NB4 (cell line): ENCODE results near the gene EDEM3.

Source experiments
- DNase-seq: peaks from one replicate; pipeline ENCODE4 v3.0.0; 2010; ENCODE audit warnings: low read depth
- H3K4me3 ChIP-seq: one replicate; pipeline ENCODE4 v1.5.1; 2011; ENCODE audit warnings: mild to moderate bottlenecking, low read depth, low read length, moderate library complexity
- MYC ChIP-seq: IDR thresholded peaks from 2 replicates; pipeline ENCODE4 v1.6.1; 2011; ENCODE audit warnings: low read depth, low read length
- POLR2A ChIP-seq: IDR thresholded peaks from 2 replicates; pipeline ENCODE4 v1.6.1; 2011; ENCODE audit warnings: mild to moderate bottlenecking; ENCODE audit not compliant: insufficient read length; ENCODE audit errors: extremely low read depth
- TF ChIP-seq, protein P1 (sequence below): IDR thresholded peaks from one replicate; pipeline ENCODE4 v1.5.1; 2012; ENCODE audit warnings: low read depth, low read length
- TF ChIP-seq, protein P2 (sequence below): IDR thresholded peaks from 2 replicates; pipeline ENCODE4 v1.6.1; 2011; ENCODE audit warnings: low read depth, low read length

Gene EDEM3

DNA sequence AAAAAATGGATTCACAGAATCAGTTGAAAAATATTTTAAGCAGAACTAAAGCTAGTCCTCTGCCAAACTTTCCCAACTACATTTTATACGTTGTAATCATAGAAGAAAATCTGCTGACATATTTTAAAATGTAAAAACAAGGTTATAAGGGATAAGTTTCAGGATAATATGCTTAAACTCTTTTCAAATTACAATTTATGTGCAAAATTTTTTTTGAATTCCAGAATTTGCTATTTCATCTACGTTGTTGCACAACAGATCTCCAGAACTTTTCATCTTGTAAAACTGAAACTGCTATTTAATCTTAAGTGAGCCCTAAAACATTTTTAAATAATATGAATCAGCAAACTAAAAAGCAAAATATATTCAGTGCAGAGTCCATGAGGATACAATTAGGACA, 5.9 kb downstream of the EDEM3 start:
- TF ChIP-seq MYC = no peak
- TF ChIP-seq, protein P1, sequence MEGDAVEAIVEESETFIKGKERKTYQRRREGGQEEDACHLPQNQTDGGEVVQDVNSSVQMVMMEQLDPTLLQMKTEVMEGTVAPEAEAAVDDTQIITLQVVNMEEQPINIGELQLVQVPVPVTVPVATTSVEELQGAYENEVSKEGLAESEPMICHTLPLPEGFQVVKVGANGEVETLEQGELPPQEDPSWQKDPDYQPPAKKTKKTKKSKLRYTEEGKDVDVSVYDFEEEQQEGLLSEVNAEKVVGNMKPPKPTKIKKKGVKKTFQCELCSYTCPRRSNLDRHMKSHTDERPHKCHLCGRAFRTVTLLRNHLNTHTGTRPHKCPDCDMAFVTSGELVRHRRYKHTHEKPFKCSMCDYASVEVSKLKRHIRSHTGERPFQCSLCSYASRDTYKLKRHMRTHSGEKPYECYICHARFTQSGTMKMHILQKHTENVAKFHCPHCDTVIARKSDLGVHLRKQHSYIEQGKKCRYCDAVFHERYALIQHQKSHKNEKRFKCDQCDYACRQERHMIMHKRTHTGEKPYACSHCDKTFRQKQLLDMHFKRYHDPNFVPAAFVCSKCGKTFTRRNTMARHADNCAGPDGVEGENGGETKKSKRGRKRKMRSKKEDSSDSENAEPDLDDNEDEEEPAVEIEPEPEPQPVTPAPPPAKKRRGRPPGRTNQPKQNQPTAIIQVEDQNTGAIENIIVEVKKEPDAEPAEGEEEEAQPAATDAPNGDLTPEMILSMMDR = no peak
- TF ChIP-seq, protein P2, sequence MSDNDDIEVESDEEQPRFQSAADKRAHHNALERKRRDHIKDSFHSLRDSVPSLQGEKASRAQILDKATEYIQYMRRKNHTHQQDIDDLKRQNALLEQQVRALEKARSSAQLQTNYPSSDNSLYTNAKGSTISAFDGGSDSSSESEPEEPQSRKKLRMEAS = no peak
- no peak overlapping the region for H3K4me3 ChIP-seq
- DNase-seq = no peak

DNA sequence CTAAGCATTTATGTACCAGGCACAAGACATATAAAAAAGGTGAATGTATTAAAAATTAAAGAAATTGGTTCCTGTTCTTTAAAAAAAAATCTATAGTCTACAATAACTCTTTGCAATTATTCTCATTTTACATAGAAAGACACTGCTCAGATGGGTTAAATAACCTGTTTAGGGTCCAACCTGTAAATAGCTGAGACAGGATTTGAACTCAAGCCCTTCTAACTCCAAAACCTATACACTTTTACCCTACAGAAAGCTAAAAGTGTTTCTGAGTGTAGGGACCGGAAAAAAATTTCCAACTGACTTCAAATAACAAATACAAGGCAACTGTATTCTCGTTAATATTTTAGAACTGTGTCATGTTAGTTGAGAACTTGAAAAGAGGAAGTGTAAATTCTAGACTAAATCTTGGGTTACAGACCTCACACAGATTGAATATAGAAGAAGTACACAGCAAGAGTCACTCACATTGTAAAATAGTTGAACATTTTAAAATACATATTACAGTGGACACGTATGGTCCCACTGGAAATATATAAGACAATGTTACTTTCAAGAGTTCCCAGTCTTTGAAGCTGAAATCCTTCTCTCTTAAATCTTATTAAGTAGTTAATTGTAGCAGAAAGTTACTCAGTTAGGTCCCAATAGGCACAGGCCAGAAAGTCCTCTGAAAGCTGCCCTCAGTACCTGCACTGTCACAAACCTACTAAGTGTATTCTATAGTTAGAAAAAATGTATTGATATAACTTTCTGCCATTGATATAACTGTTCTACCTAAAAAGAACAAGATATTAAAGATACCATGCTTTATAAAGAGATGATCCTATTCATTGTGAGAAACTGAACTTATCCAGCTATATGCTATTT, 7.3 kb downstream of the EDEM3 start:
- TF ChIP-seq, protein P1 = no peak
- no peak for TF ChIP-seq MYC
- TF ChIP-seq, protein P2 = no peak
- no peak for TF ChIP-seq POLR2A
- H3K4me3 ChIP-seq = no peak overlapping the region
- DNase-seq = peak; percentile 52

DNA sequence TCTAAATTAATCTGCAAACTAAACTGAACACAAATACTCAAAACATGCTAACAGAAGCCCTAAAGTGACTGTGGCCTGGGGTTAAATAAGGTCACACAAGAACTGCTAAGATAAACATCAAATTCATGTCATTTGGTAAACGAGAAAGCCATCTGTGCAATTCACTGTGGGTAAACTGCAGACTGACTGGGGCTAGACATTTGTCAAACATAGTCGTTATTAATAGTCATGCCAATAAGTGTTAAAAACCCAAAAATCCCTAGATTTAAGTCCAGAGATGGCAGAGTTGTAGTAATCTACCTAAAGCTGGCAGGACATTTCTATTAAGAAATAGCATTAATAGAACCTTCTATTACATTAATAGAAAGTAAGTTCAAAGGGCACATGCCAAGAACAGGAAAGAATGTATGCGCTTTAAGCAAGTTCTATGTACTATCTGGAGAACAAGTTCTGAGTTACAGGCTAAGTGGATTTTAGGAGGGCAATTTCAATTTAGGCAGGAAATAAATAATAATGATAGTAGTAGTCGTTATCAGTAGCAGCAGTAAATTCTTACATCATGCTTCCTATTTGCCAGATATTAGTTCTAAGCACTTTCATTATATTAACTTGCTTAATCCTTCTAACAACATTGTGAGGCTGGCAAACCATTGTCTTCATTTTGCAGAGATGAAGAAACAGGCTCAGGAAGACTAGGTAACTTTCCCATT, 8.6 kb downstream of the EDEM3 start:
- H3K4me3 ChIP-seq = no peak overlapping the region
- TF ChIP-seq POLR2A (no peak), MYC (no peak)
- TF ChIP-seq, protein P1 = no peak
- TF ChIP-seq, protein P2 = no peak
- peak; percentile 16 for DNase-seq

DNA sequence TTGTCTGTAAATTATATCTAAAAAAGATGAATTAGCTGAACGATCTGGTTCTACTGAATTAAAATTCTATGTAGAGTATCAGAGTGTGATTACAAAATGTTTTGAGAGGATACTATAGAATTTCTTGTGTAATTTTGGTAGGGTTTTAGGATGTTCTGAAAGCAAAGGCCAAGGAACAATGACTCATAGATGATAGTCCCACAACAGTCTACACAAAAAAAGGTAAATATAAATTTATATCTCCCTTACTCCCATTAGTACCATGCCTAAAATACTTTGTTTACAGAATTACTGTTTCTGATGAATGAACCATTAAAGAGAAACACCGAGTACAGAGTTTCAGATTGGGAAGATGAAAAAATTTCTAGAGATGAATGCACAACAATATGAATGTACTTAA, 9.5 kb downstream of the EDEM3 start:
- TF ChIP-seq MYC = no peak
- no peak for TF ChIP-seq POLR2A
- TF ChIP-seq, protein P2 = no peak
- TF ChIP-seq, protein P1 = no peak
- H3K4me3 ChIP-seq = no peak overlapping the region

DNA sequence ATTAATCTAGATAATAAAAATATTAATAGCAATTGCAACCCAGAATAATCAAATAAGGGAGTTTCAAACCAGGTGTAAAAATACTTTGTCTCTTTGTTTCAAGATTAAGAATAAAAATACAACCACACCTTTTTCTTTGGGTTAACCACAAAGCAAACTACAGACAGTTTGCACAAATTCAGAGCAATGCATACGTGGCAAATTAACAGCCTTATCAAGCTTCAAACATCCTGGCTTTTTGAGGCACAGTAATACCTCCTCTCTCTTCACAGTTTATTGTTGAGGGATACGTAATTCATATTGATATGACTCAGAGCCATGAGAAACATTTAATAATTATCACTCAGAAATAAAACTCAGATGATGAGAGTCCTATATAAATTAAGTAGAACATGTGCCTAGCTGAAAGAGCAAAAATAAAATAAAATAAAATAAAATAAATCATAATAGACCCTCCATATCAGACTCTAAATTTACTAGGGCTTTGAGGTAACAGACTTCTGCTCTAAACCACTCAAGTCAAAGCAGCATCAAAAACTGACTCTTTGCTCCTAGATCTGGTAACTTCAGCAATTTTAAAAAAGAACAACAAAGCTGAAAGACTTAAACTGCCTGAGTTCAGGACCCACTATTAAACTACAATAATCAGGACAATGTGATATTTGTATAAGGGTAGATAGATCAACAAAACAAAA, 11.4 kb downstream of the EDEM3 start:
- TF ChIP-seq MYC = no peak
- no peak for TF ChIP-seq POLR2A
- TF ChIP-seq, protein P2 = no peak
- TF ChIP-seq, protein P1 = no peak
- DNase-seq = no peak
- H3K4me3 ChIP-seq = no peak overlapping the region

More for the DNA sequence above, 9.5 kb downstream of the EDEM3 start:
- DNase-seq = no peak
